ENCODE measurements around the gene ITGB8.

GRCh38 chr7:20299145-20299544, 31.6 kb upstream of the ITGB8 start:
- TF ChIP-seq, protein P1, sequence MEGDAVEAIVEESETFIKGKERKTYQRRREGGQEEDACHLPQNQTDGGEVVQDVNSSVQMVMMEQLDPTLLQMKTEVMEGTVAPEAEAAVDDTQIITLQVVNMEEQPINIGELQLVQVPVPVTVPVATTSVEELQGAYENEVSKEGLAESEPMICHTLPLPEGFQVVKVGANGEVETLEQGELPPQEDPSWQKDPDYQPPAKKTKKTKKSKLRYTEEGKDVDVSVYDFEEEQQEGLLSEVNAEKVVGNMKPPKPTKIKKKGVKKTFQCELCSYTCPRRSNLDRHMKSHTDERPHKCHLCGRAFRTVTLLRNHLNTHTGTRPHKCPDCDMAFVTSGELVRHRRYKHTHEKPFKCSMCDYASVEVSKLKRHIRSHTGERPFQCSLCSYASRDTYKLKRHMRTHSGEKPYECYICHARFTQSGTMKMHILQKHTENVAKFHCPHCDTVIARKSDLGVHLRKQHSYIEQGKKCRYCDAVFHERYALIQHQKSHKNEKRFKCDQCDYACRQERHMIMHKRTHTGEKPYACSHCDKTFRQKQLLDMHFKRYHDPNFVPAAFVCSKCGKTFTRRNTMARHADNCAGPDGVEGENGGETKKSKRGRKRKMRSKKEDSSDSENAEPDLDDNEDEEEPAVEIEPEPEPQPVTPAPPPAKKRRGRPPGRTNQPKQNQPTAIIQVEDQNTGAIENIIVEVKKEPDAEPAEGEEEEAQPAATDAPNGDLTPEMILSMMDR (IDR thresholded peaks at IDR 0.05; ENCODE audit: low read depth, low read length, missing input control) = no peak
- TF ChIP-seq, protein P2, sequence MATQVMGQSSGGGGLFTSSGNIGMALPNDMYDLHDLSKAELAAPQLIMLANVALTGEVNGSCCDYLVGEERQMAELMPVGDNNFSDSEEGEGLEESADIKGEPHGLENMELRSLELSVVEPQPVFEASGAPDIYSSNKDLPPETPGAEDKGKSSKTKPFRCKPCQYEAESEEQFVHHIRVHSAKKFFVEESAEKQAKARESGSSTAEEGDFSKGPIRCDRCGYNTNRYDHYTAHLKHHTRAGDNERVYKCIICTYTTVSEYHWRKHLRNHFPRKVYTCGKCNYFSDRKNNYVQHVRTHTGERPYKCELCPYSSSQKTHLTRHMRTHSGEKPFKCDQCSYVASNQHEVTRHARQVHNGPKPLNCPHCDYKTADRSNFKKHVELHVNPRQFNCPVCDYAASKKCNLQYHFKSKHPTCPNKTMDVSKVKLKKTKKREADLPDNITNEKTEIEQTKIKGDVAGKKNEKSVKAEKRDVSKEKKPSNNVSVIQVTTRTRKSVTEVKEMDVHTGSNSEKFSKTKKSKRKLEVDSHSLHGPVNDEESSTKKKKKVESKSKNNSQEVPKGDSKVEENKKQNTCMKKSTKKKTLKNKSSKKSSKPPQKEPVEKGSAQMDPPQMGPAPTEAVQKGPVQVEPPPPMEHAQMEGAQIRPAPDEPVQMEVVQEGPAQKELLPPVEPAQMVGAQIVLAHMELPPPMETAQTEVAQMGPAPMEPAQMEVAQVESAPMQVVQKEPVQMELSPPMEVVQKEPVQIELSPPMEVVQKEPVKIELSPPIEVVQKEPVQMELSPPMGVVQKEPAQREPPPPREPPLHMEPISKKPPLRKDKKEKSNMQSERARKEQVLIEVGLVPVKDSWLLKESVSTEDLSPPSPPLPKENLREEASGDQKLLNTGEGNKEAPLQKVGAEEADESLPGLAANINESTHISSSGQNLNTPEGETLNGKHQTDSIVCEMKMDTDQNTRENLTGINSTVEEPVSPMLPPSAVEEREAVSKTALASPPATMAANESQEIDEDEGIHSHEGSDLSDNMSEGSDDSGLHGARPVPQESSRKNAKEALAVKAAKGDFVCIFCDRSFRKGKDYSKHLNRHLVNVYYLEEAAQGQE (IDR thresholded peaks at IDR 0.05) = no peak
- TF ChIP-seq NR2F2 (IDR thresholded peaks at IDR 0.05) = no peak
- no peak for TF ChIP-seq JUND (IDR thresholded peaks at IDR 0.05)
- no peak for TF ChIP-seq RAD21 (IDR thresholded peaks at IDR 0.05)
- TF ChIP-seq YY1 (IDR thresholded peaks at IDR 0.05) = no peak
- TF ChIP-seq, protein P3, sequence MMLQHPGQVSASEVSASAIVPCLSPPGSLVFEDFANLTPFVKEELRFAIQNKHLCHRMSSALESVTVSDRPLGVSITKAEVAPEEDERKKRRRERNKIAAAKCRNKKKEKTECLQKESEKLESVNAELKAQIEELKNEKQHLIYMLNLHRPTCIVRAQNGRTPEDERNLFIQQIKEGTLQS (IDR thresholded peaks at IDR 0.05) = no peak
- TF ChIP-seq MAX (IDR thresholded peaks at IDR 0.05) = no peak
- no peak for TF ChIP-seq ZBTB33 (IDR thresholded peaks at IDR 0.05)
- TF ChIP-seq TAF1 (conservative IDR thresholded peaks at IDR 0.05) = no peak
- no peak for TF ChIP-seq GABPA (IDR thresholded peaks at IDR 0.05 in 1 of 2, conservative IDR thresholded peaks at IDR 0.05 in 1 of 2)
